Measurements from ENCODE around the gene SORL1.

The SORL1 gene

DNA sequence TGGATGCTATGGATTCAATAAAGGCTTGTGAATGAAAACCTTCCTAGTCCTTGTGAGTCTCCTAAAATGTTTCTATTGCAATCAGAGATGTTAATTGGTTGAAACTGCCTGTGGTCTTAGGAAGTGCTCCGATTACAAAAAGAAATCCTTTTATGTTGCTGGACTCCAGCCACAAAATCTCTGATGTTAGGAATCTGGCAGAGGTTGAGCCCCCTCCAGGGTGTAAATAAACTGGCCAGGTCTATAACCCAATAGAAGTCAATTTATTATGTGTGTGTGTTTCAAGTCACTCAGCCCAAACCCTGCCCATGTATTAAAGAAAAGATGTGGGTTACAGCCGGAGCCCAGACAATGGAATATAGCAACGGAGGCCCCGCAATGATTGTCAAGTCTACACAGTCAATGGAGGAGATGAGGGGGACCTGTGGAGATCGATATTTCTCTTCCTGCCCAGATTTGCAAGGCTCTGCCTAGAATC, 218.7 kb downstream of the SORL1 start:
- no peak overlapping the region for H3K4me3 ChIP-seq (ENCODE audit: low read length)
- TF ChIP-seq ZNF274 (IDR thresholded peaks at IDR 0.05; ENCODE audit: low read depth, low read length): no peak

DNA sequence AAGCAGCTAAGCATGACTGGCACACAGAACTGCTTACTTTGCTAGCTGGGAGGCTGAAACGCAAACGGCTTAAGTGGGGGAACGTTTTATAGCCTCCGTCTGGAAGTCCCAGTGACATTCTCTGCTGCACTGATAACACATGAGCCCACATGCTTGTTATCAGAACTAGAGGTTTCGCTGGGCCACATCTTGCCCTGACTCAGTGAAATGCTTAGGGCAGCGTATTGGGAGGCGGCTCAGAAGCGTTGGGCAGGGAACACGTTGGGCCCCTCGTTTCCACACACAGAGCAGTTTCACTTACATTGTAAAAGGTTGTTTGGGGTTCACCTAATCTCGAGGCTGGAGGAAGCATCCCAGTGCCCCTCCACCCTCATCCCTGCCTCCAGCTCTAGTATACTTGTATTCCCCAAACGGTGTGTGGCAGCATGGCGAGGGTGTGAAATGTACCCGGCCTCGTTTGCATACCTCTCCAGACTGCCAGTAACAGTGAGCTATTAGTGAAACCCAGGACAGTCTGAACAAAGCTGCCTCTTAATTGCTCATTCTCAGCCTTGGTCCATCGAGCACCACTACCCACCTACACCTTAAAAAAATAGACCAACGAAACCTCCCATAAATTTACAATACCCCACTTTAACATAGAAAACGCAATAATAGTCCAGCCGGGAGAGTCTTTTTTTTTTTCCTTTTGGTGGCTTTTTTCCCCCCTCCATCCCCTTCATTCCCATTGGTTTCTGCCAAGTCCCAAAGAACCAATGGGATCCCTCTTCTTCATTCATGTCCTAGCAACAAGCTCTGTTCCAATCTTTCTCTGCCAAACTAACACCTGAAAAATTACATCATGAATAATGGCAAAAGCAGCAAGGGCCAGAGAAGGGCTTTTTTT, 219.4 kb downstream of the SORL1 start:
- TF ChIP-seq ZNF274 (IDR thresholded peaks at IDR 0.05; ENCODE audit: low read depth, low read length): no peak

DNA sequence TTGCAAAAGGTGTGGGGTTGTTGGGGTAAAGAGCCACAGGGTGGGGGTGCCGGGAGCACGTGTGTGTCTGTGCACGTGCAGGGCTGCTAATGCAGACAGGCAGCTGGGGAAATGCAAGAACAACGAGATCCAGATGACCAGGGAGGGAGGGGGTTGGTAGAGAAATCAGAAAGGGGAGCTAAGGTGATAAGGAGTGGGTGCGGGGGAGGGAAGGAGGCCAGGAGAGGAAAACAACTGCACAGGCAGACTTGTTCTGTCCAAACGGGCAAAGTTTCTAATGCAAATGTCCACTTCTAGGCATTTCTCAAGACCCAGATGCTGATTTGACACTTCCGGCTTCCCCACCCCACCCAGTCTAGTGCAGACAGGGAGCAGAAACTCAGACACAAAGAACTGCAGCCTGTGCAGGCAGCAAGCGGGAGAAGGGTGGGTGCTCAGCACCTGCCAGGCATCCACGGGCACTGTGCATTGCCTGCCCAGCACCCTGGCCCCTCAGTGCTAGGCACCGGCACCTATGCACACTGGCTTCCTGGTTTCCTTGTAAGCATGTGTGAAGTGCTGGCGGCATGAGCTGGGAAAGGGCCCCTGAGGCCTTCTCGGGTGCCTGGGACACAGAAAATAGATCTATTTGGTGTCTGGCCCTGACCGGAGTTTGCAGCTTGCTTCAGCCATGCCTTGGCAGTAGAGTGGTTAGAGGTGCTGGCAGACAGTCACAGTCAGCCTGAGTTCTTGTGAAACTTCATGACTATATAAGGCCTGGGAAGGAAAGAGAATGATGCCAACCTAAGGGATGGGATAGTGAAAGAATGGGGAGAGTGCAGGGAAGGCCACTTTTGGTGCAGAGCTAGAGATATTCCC, 220.7 kb downstream of the SORL1 start:
- H3K4me3 ChIP-seq (ENCODE audit: low read length): no peak overlapping the region
- no peak for TF ChIP-seq ZNF274 (IDR thresholded peaks at IDR 0.05; ENCODE audit: low read depth, low read length)

More for the DNA sequence above, 219.4 kb downstream of the SORL1 start:
- H3K4me3 ChIP-seq (ENCODE audit: low read length): no peak overlapping the region

DNA sequence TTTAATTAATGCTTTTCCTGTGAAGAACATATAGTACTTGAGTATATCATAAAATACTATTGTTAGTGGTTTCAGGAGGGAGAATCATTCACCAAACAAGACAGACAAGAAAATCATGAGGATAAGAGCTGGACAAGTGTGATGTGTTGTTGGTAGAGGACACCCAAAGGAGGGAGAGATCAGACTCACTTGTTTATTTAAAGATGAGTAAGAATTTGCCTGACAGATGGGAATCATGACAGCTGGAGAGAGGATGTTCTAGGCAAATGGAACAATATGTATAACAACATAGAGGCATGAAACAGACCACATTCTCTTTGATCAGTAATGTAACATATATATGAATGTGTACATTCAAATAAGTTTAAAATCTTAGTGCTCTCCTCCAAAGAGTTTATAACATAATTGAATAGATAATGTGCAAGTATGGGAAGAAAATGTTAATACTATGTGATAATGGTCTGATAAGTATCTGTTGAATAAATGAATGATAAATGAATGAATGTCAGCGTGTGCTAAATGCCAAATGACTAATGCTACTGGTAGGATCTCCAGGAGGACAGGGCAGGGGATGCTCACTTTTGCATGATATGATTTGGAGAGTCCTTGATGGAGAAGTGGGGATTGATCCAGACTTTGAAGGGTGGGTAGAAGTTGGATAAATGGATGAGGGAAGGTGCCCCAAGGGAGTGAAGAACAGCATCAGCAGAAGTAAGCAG, 229.6 kb downstream of the SORL1 start:
- no peak for TF ChIP-seq ZNF274 (IDR thresholded peaks at IDR 0.05; ENCODE audit: low read depth, low read length)
- H3K4me3 ChIP-seq (ENCODE audit: low read length): no peak overlapping the region
